Brain pericyte (primary cell): Measurements from ENCODE around the gene NCOA3.
"Not testable (repeated sequence)": the region's sequence is repeated elsewhere in the genome, so short reads cannot be mapped to it uniquely, and the experiment has no call there.

Experiments used
- DNase-seq: peaks from one replicate; pipeline ENCODE4 v3.0.0-alpha.2; 2012; ENCODE audit warnings: low read depth, low spot score

Gene NCOA3

GRCh38 chr20:47468290-47469050 is 33.2 kb upstream of the NCOA3 start:
- DNase-seq: no peak

GRCh38 chr20:47475419-47476044 is 26.2 kb upstream of the NCOA3 start:
- no peak for DNase-seq

GRCh38 chr20:47476452-47476851 is 25.2 kb upstream of the NCOA3 start:
- DNase-seq: no peak

- DNase-seq: no peak
Measured at GRCh38 chr20:47479093-47479492, 22.6 kb upstream of the NCOA3 start.

GRCh38 chr20:47479506-47479905 is 22.2 kb upstream of the NCOA3 start:
- no peak for DNase-seq

GRCh38 chr20:47480239-47480638 is 21.4 kb upstream of the NCOA3 start:
- no peak for DNase-seq

GRCh38 chr20:47480705-47481104 is 21.0 kb upstream of the NCOA3 start:
- DNase-seq: no peak

GRCh38 chr20:47481330-47482216 is 20.1 kb upstream of the NCOA3 start:
- DNase-seq: no peak

GRCh38 chr20:47482705-47483104 is 19.0 kb upstream of the NCOA3 start:
- DNase-seq: no peak

- DNase-seq: no peak
Measured at GRCh38 chr20:47484303-47484702, 17.4 kb upstream of the NCOA3 start.

GRCh38 chr20:47487175-47487917 is 14.3 kb upstream of the NCOA3 start:
- no peak for DNase-seq

- no peak for DNase-seq
Measured at GRCh38 chr20:47489448-47489872, 12.2 kb upstream of the NCOA3 start.

GRCh38 chr20:47490795-47491194 is 10.9 kb upstream of the NCOA3 start:
- DNase-seq: no peak

GRCh38 chr20:47492284-47492683 is 9.4 kb upstream of the NCOA3 start:
- no peak for DNase-seq

- DNase-seq: no peak
Measured at GRCh38 chr20:47493175-47493962, 8.3 kb upstream of the NCOA3 start.

- no peak for DNase-seq
Measured at GRCh38 chr20:47493963-47494293, 7.8 kb upstream of the NCOA3 start.

GRCh38 chr20:47494606-47495005 is 7.1 kb upstream of the NCOA3 start:
- DNase-seq: not testable (repeated sequence)

GRCh38 chr20:47496118-47496517 is 5.6 kb upstream of the NCOA3 start:
- no peak for DNase-seq

GRCh38 chr20:47498606-47499005 is 3.1 kb upstream of the NCOA3 start:
- no peak for DNase-seq

- DNase-seq: no peak
Measured at GRCh38 chr20:47499053-47499452, 2.6 kb upstream of the NCOA3 start.

GRCh38 chr20:47500082-47500481 is 1.6 kb upstream of the NCOA3 start:
- DNase-seq: not testable (repeated sequence)
